DMS153 treated with DMSO at 0.1 percent for 48 hours (cell line): ENCODE data around the gene SLC35G1.

Source experiments
- DNase-seq: peaks from one replicate; lab custom pipeline; 2025; ENCODE audit not compliant: unreplicated experiment; lab: John Stamatoyannopoulos, UW

The SLC35G1 gene

GRCh38 chr10:93893646-93894515, at the start of gene SLC35G1:
SLC35G1 (plus strand) TSS chr10:93893978; CDS start chr10:93894034, 56 bp downstream.
- peak; percentile 59 for DNase-seq

DNA sequence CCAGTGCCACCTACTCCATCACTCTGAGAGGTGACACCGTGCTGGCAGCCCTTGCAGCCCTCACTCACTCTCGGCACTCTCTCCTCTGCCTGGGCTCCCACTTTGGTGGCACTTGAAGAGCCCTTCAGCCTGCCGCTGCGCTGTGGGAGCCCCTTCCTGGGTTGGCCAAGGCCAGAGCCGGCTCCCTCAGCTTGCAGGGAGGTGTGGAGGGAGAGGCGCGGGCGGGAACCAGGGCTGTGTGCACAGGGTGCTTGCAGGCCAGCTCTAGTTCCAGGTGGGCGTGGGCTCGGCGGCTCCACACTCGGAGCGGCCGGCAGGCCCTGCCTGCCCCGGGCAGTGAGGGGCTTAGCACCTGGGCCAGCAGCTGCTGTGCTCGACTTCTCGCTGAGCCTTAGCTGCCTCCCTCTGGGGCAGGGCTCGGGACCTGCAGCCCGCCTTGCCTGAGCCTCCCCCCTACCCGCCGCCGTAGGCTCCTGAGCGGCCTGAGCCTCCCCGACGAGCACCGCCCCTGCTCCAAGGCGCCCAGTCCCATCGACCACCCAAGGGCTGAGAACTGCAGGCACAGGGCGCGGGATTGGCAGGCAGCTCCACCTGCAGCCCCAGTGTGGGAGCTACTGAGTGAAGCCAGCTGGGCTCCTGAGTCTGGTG, 48.7 kb upstream of the SLC35G1 start:
- no peak for DNase-seq

DNA sequence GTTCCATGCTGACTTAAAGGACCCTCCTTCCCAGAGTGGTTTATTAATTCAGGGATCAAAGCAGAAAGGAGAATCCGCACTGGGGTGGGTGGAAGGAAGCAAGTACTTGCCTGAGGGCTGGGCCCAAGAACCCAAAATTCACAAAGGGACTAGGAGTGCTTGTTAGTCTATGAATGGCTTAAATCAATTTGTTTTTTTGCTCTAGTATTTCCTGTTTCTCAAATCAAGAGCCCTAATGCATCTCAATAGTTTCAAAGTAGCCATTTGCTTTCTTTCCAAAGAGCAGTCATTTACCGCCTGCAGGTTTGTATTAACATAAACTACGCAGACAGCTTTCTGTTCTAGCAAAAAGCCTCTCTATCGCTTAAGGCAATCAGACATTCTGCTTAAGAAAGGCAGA, 44.2 kb upstream of the SLC35G1 start:
- DNase-seq = no peak

- no peak for DNase-seq
These were observed 43.5 kb upstream of the SLC35G1 start for GRCh38 chr10:93850031-93851015.

- DNase-seq = no peak
These were observed 42.6 kb upstream of the SLC35G1 start for GRCh38 chr10:93851169-93851568.

DNA sequence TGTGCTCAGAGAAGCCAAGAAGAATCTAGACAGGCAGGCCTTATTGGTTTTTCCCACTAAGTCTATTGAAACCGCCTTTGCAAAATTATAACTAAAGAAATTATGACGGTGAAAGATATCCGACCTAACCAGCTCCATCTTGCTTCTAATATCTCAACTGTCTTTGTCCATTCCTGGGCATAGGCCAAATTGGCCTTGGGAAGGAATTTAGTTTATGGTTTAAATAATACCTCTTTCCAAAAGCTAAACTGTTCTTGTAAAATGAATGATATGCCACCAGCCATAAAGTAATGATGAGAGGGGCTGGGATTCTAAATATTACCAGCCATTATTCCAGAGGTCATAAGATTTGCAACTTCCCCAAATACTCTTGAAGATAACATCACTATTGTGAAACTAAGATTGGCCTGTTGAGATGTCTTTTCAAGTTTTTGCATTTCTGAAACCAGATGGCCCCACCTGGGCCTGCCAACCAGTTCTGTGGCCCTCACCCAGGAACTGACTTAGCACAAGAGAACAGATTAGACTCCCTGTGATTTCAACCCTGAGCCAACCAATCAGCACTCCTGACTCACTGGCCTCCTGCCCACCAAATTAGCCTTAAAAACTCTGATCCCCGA, 41.2 kb upstream of the SLC35G1 start:
- no peak for DNase-seq

- no peak for DNase-seq
These were observed 38.8 kb upstream of the SLC35G1 start for GRCh38 chr10:93854975-93855374.

DNA sequence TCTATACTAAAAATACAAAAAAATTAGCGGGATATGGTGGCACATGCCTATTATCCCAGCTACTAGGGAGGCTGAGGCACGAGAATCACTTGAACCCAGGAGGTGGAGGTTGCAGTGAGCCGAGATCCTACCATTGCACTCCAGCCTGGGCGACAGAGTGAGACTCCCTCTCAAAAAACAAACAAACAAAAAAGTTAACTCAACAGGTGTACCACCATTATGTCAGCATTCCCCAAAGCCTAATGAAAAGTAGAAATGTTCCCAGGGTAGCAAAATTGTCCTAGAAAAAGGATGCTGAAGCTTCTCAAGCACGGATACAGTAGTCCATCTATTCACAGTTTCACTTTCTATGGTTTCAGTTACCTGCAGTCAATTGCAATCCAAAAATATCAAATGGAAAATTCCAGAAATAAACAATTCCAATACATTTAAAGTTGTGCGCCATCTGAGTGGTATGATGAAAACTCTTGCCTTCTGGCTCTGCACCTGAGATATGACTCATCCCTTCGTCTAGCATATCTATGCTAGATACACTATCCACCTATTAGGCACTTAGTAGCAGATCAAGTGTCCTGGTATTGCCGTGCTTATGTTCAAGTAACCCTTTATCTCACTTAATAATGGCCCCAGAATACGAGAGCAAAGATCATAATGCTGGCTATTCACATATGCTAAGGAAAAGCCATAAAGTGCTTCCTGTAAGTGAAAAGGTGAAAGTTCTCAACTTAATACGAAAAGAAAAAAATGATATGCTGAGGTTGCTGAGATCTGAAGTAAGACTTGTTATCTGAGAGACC, 37.2 kb upstream of the SLC35G1 start:
- DNase-seq = no peak

GRCh38 chr10:93859049-93859655, 34.6 kb upstream of the SLC35G1 start:
- peak; percentile 9 for DNase-seq

DNA sequence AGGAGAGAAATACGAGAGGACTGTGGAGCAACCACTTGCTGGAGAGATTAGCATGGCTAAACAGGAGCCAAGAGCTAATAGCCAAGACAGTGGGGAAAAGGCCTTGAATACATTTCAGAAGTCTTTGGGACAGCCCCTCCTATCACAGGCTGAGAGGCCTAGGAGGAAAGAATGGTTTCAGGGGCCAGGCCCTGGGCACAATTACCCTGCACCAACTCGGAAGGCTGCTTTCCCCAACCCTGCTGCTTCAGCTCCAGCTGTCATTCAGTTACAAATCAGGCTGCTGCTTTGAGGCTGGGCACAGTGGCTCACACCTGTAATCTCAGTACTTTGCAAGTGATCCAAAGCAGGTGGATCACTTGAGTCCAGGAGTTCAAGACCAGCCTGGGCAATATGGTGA, 32.0 kb upstream of the SLC35G1 start:
- DNase-seq = no peak

DNA sequence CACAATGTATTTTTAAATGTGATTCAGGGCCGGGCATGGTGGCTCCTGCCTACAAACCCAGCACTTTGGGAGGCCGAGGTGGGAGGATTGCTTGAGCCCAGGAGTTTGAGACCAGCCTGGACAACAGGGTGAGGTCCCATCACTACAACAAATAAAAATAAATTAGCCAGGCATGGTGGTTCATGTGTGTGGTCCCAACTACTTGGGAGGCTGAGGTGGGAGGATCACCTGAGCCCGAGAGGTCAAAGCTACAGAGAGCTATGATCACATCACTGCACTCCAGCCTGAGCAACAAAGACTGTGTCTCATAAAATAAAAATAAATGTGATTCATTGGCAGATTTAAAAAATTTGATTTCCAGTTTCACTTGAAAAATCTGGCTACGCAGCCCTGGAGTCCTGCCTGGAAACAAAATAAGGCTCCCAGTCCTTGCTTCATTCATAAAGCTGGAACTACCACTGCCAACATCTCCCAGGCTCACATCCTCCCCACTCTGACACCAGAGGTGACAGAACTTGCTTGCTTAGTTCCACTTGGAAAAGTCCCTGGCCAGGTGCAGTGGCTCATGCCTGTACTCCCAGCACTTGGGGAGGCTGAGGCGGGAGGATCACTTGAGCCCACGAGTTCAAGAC, 27.9 kb upstream of the SLC35G1 start:
- DNase-seq = no peak

DNA sequence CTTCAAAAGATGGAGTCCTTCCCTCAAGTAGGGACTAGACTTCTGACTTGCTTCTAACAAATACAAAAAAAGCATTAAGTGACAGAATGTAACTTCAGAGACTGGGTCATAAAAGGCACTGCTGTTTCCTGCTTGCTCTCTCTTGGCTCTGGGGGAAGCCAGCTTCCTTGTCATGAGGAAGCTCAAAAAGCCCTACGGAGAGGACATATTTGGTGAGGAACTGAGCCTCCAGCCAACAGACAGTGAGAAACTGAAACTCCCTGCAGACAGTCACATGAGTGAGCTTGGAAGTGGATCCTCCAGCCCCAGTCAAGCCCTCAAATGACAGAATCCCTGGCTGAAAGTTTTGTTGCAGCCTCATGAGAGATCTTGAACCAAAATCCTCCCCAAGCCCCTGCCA, 26.3 kb upstream of the SLC35G1 start:
- DNase-seq = no peak

- DNase-seq = no peak
These were observed 22.0 kb upstream of the SLC35G1 start for GRCh38 chr10:93871671-93872204.

GRCh38 chr10:93872375-93873158, 21.2 kb upstream of the SLC35G1 start:
- DNase-seq = no peak

DNA sequence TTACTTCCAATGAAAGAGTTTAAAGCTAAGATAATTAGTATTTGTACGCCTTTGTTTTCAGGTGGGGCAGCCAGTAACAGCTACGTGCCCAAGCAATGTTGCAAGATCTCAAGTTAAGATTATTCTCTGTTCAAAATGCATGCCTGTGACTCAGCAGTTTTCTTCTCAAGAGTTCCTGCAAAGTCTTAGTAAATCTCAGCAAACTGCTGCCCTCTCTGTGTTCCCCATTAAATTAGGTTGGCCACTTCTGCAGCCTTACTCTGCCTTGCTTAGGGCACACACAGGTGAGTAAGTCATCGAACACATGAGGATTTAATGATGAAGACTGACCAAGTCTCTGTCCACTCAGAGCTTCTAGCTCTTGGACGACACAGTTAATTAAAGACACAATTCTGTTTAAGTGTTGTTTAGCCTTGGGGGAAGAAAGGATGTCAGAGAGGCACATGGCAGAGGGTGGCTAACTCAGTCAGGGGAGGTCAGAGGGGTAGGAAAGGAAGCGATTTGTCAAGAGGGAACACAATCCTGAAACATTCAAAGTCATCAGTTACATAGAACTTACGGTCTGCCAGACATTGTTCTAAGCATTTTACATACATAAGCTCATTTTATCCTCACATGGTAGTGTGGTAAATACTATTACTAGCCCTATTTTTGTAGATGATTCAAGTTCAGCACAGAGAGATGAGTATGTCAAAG, 20.2 kb upstream of the SLC35G1 start:
- no peak for DNase-seq

DNA sequence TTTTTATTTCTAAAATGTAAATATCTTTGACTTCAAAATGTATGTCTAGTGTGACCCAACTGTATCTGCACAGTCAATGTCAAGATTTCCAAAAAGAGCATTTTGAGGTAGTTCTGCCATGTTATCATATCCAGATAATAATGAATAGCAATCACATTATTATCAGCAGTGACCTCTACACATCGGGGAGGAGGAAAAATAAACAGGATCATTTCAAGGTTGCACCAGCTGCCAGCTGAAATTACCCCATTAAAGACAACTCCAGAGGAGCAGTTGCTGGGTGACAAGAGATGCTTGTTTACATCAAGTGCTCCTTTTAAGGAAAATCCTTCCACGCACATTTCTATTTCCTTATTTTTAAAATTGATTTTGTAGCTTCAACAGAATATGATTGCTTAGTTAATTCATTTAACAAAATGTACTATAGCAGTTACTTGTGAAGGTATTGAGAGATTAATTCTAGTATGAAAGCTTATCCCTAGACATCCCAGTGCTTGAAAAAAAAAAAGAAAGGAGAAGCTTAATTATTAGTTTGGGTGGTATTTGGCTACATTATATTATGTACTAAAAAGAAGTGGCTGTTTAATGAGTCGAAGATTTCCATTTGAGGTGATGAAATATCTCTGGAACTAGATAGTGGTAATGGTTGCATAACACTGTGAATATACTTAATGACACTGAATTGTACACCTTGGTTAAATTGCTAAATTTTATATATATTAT, 19.3 kb upstream of the SLC35G1 start:
- no peak for DNase-seq

- DNase-seq = no peak
These were observed 18.8 kb upstream of the SLC35G1 start for GRCh38 chr10:93875032-93875358.
